Non-pigmented ciliary epithelial cell (primary cell): Measurements from ENCODE around the gene BLNK.
A peak's percentile ranks its signal among the peaks of the same experiment; 100 is the strongest.
"Not testable (repeated sequence)": the region's sequence is repeated elsewhere in the genome, so short reads cannot be mapped to it uniquely, and the experiment has no call there.

Source experiments
- DNase-seq: peaks from one replicate; pipeline ENCODE4 v3.0.0-alpha.2; 2010; ENCODE audit warnings: low read depth

The BLNK gene

GRCh38 chr10:96271016-96271815 lies at the start of gene BLNK:
BLNK (minus strand) TSS chr10:96271569; CDS start chr10:96271398, 171 bp downstream.
- DNase-seq, result peak; percentile 6

- no peak for DNase-seq
Observed at GRCh38 chr10:96319754-96320474, 48.5 kb upstream of the BLNK start.

DNA sequence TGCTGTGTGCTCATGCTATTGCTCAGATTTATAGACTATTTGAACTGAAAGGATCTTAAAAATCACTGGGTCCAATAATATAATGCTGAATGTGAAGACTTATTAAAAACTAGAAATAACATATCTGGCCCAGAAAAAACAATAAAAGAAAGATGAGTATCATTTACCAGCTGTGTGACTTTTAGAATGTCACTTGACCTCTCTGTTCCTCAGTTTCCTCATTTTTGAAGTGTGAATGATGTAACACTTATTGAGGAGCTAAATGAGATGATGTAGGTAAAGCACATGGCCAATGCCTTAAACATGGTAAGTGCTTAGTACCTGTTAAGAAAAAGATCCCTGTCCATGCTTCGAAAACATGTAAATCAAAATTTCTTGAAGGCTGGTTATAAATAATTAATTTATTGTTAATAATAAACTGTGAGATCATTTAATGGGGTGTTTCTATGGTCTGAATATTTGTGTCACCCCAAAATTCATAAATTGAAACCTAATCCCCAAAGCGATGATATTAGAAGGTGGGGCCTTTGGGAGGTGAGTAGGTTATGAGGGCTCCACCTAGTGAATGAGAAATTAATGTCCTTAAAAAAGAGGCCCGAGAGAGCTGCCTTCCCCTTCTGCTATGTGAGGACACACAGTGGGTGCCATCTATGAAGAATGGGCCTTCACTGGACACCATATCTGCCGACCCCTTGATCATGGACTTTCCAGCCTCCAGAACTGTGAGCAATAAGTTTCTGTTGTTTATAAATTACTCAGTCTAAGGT lies 45.9 kb upstream of the BLNK start:
- DNase-seq, result no peak

DNA sequence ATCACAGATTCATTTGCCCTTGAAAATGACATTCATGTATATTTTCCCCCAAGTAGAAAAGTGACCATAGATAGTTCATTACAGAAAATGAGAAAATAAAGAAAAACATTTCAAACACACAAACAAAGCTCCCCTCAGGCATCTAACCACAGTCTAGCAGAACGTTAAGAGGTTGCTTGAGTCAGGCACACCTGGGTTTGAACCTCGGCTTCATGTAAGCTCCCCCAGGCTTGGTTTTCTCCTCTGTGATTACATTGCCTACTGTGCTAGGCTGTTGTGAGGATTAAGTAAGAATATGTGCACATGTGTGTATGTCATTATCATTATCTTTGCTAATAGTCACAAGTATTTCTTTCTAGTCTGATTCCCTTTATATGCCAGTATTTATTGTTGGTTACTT lies 42.0 kb upstream of the BLNK start:
- DNase-seq, result no peak

DNA sequence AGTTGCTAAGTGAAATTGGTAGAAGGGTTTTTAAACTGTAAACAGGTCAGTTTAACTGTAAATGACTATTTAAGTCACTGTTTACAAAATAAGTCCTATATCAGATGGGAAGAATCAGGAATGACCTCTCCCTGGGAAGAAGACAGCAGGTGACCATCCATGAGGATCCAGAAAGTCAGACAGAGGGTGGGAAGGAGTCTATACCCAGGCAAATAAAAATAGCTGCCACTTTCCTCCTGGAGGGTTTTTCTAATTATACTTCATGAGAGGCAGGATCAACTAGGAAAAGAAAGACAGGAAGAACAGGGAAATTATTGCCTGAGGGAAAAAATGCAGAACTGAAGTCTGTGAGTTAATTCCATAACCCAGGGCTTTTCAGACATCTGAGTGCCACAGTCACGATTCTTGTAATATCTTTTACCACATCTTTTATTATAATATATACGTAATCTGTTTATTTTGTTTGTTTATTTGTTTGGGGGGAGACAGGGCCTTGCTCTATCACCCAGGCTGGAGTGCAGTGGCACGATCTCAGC lies 39.9 kb upstream of the BLNK start:
- no peak for DNase-seq

- DNase-seq, result no peak
Observed at GRCh38 chr10:96310321-96310669, 38.9 kb upstream of the BLNK start.

GRCh38 chr10:96309628-96310320 lies 38.4 kb upstream of the BLNK start:
- DNase-seq, result no peak

DNA sequence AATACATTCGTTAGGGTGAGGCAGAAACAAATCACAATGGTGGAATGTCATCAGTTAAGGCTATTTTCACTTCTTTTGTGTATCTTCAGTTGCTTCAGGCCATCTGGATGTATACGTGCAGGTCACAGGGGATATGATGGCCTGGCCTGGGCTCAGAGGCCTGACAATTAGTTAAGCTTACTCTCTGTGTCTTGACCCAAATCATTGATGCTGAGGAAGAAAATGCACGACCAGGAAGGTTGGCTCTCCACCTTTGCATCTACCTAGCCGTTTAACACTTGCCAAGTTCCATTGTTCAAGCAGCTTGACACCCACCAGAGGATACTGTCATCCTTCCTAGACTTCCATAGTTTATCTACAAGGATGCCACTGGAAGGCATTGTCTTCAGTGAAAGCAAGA lies 37.5 kb upstream of the BLNK start:
- not testable (repeated sequence) for DNase-seq

GRCh38 chr10:96306516-96306915 lies 35.1 kb upstream of the BLNK start:
- no peak for DNase-seq

- no peak for DNase-seq
Observed at GRCh38 chr10:96305019-96305418, 33.6 kb upstream of the BLNK start.

DNA sequence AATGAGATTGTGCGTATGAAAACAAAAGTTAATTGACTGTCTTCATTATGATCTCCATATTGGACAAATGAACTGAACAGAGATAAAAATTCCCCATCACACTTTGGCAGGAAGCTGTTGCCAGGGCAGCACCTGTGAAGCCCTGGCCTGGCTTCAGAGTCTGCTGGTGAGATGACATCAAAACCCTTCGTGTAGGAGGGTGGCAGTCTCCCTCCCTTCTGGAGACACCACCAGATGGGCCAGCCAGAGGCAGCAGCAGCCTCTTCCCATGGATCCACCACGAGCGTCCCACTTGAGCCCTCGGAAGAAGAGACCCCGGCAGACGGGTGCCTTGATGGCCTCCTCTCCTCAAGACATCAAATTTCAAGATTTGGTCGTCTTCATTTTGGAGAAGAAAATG lies 32.9 kb upstream of the BLNK start, which contains the start of gene DNTT:
TSS of gene DNTT (plus strand) at position 205 of the 400 bp plus-strand sequence. CDS start at position 269, 64 bp downstream.
- DNase-seq, result no peak

GRCh38 chr10:96301616-96302015 lies 30.2 kb upstream of the BLNK start:
- no peak for DNase-seq

DNA sequence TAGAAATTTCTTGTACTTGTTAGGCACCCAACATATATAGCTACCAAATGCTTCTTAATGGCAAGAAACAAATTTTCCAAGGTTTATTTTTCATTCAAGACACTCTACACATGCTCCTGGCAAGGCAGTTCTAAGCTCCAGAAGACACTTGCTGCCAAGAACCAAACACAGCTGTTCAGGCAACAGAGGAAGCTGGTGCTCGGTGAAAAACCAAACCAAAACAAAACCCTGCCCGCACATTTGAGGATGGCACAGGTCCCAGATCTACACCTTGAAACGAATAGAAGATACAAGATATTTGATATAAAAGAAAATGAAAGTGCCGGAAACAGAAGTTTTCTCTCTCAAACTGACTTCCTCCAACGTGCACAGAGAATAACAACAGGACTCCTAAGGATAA lies 28.0 kb upstream of the BLNK start:
- DNase-seq, result no peak

- DNase-seq, result no peak
Observed at GRCh38 chr10:96298362-96298761, 27.0 kb upstream of the BLNK start.

DNA sequence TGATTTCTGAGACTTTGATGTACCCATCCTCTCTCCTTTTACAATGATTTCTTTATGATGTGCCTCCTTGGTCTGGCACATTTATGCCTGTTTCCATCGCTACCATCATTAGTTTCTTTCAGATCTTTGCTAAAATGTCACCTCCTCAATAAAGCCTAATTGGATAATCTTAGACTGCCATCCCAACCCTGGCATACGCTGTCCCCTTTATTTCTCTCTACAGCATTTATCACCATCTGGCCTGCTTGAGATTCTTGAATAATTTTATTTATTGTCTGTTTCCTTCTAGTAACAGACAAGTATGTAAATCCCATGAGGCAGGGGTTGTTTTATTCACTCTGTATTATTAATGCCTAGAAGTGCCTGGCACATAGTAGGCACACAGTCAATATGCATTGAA lies 26.1 kb upstream of the BLNK start:
- no peak for DNase-seq

DNA sequence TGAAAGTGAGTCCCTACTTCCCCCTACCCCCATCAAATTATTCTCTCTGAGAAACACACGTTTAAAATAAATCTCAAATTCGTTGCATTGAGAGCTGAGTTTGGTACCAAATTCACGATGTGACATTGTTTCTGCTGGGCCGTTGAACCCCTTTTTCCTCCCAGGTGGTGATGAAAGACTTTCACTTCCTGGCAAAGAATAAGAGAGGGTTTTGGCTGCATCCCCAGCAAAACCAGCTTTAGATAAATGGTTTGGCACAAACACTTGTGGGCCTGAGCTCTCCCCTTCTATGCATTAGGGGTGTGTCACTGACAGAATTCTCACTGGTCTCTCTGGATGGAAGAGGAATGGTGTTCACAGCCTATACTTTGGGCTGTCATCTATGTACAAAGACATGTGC lies 24.1 kb upstream of the BLNK start:
- no peak for DNase-seq

DNA sequence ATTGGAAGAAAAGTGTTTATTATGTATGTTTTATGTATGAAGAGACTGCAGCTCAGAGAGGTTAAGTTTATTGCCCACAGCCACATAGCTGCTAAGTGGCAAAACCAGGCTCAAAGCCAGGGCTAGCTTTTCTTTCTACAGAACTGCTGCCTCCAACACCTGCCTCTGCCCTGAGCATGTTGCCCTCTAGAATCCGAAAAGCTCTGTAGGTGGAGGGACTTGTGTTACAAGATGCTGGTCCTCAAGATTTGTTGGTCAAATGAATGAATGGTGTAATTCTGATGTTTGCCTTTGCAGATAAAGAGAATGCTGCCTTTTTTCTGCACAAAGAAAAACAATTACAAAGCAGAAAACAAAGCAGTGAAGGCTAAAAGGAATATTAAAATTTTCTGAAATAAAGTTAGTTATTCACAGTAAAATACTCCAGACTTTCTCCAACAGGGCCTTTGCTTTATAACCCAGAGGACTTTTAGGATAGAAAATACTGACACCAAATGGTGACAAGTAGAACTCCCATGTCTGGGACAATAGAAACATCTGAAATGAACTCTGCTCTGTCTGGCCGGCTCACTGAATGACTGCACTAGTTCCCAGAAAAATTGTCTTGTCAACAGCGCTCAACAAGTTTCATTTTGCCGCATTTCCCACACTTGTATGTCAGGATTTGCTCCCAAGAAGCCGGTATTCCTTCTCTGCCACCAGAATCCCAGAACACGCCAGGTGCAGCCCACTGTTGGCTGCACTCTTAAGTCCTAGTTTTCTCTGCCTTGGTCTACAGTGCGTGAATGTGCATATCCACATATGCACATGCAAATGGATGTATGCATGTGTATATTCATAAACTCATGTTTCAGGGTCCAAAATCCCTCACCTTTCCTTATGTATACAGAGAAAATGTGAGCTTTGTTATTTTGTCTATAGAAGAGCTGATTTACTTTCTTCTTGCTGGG lies 21.9 kb upstream of the BLNK start:
- DNase-seq, result peak; percentile 9

DNA sequence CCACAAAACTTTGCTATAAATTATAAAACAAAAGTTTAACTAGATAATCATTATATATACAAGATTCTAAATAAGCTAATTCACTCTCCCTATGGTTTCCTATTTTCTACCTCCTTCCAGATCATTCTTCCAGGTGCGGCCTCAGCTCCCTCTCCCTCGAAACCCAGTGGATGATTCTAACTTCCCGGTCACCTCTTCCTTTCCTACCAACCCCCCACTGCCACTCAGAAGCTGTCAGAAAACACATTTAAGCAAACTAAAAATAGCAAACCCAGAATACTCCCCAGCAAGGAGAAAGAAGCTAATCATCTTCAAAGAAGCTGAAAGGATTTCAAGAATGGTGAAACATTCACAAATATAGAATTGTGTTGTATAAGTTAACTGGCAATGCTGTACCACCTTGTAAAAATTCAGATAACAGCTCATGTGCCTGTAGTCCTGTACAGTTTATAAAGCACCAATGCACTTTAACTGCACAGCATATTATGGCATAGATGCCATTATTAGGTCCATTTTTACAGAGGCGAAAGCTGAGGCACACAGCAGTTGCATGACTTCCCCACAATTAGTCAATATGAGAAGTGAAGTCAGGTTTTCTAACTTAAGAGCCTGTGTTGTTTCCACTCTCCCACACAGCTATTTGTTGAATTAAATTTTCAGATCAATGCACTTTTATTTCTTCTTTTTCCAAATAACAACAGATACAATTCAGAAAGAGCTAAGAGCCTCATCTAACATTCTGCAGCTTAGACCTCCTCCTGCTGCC lies 19.2 kb upstream of the BLNK start:
- no peak for DNase-seq

DNA sequence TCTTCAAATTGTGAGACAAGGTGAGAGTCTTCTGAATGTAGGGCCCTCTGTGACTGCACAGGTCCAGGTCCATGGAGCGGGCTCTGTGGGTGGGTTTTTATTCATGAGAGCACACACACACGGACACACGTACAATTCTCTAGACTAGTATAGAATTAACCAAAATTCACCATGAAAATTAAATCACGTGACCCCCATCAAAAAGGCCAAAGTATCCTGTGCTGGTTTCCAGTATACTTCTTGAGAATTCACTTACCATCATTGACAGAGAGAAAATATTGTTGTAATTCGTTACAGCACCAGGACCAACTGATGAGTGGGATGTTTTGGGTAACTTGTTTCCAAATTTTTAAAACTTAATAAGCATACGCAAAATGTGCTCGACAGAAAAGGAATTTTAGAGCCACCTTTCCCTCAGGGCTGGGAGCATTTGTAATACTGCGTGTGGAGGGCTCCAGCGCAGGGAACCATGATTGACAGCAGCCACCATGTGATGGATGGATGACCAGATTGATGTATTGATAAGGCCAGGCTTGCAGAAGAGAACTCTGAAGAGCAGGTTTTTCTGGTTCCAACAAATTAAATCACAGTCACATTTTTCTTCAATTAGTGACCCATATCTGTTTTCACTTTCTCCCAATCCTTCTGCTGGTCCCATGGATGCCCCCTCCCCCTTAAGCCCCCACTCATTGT lies 18.0 kb upstream of the BLNK start:
- DNase-seq, result no peak
